ENCODE data around the gene TMEM8B.

The TMEM8B gene

GRCh38 chr9:35829084-35829763 is at the start of gene TMEM8B:
TSS of gene TMEM8B (plus strand) at chr9:35829228. CDS start at chr9:35829448, 220 bp downstream.
- H3K9ac ChIP-seq = peak within 1 kb of the TSS; percentile 29; the same call in 1 of the 2 replicates
- peak within 1 kb of the TSS; percentile 93 for H2AFZ ChIP-seq (ENCODE audit: low read depth)
- no peak within 1 kb of the TSS for H3K4me3 ChIP-seq (IDR thresholded peaks at IDR 0.05; ENCODE audit: insufficient read depth, low read depth, low read length)
- H3K27me3 ChIP-seq (ENCODE audit: insufficient read depth, low read depth) = no peaks in the 10 kb centered on the region
- H3K4me1 ChIP-seq (ENCODE audit: low read depth, poor library complexity, severe bottlenecking) = peaks cover 29% of the 10 kb centered on the region
- no peak within 1 kb of the TSS for H3K27ac ChIP-seq
- no peaks in the 10 kb centered on the region for H3K79me2 ChIP-seq (ENCODE audit: insufficient read depth, low read depth)
- no peak for TF ChIP-seq CTCF (conservative IDR thresholded peaks at IDR 0.05; ENCODE audit: low read depth, low read length)
- no peaks in the 10 kb centered on the region for H4K20me1 ChIP-seq (ENCODE audit: insufficient read depth)
- no peaks in the 10 kb centered on the region for H3K36me3 ChIP-seq (ENCODE audit: insufficient read depth)
- H3K4me2 ChIP-seq = peak within 1 kb of the TSS; percentile 74

GRCh38 chr9:35781066-35781465 is 48.0 kb upstream of the TMEM8B start:
- Histone ChIP-seq H3K4me1 (ENCODE audit: low read depth, poor library complexity, severe bottlenecking) (peaks cover 3% of the 10 kb centered on the region), H3K36me3 (ENCODE audit: insufficient read depth) (no peaks in the 10 kb centered on the region), H4K20me1 (ENCODE audit: insufficient read depth) (no peaks in the 10 kb centered on the region), H2AFZ (ENCODE audit: low read depth) (no peak overlapping the region), H3K4me2 (no peak overlapping the region), H3K79me2 (ENCODE audit: insufficient read depth, low read depth) (no peaks in the 10 kb centered on the region), H3K9ac (no peak overlapping the region), H3K27me3 (ENCODE audit: insufficient read depth, low read depth) (no peaks in the 10 kb centered on the region), H3K27ac (no peak overlapping the region), H3K4me3 (IDR thresholded peaks at IDR 0.05; ENCODE audit: insufficient read depth, low read depth, low read length) (no peak overlapping the region)
- no peak for TF ChIP-seq CTCF (conservative IDR thresholded peaks at IDR 0.05; ENCODE audit: low read depth, low read length)

- no peak overlapping the region for H3K4me2 ChIP-seq
- TF ChIP-seq CTCF (conservative IDR thresholded peaks at IDR 0.05; ENCODE audit: low read depth, low read length) = no peak
- no peaks in the 10 kb centered on the region for H3K36me3 ChIP-seq (ENCODE audit: insufficient read depth)
- H3K9ac ChIP-seq = no peak overlapping the region
- H3K4me1 ChIP-seq (ENCODE audit: low read depth, poor library complexity, severe bottlenecking) = no peaks in the 10 kb centered on the region
- H4K20me1 ChIP-seq (ENCODE audit: insufficient read depth) = no peaks in the 10 kb centered on the region
- no peak overlapping the region for H3K4me3 ChIP-seq (IDR thresholded peaks at IDR 0.05; ENCODE audit: insufficient read depth, low read depth, low read length)
- no peaks in the 10 kb centered on the region for H3K27me3 ChIP-seq (ENCODE audit: insufficient read depth, low read depth)
- H2AFZ ChIP-seq (ENCODE audit: low read depth) = no peak overlapping the region
- no peak overlapping the region for H3K27ac ChIP-seq
- H3K79me2 ChIP-seq (ENCODE audit: insufficient read depth, low read depth) = no peaks in the 10 kb centered on the region
Measured at GRCh38 chr9:35783418-35783817, 45.6 kb upstream of the TMEM8B start.

- Histone ChIP-seq H3K4me2 (peak overlapping the region; percentile 12), H3K4me1 (ENCODE audit: low read depth, poor library complexity, severe bottlenecking) (peaks cover 21% of the 10 kb centered on the region), H2AFZ (ENCODE audit: low read depth) (no peak overlapping the region), H3K36me3 (ENCODE audit: insufficient read depth) (no peaks in the 10 kb centered on the region), H3K4me3 (IDR thresholded peaks at IDR 0.05; ENCODE audit: insufficient read depth, low read depth, low read length) (no peak overlapping the region), H3K27ac (peak overlapping the region; percentile 38; the same call in 1 of the 2 replicates), H3K27me3 (ENCODE audit: insufficient read depth, low read depth) (no peaks in the 10 kb centered on the region), H3K79me2 (ENCODE audit: insufficient read depth, low read depth) (no peaks in the 10 kb centered on the region), H4K20me1 (ENCODE audit: insufficient read depth) (no peaks in the 10 kb centered on the region), H3K9ac (peak overlapping the region; percentile 5; the same call in 1 of the 2 replicates)
- TF ChIP-seq CTCF (conservative IDR thresholded peaks at IDR 0.05; ENCODE audit: low read depth, low read length) = no peak
Measured at GRCh38 chr9:35789541-35789940, 39.5 kb upstream of the TMEM8B start.

Measured in KMS-11 (cell line).